Bronchial epithelial cell (primary cell): Measurements from ENCODE around the gene ASAP2. TPM values are rescaled to one million over a fixed set of nuclear protein-coding genes. Genes with fewer than 3 reads are reported as not detected.

Source experiments
- DNase-seq: peaks from one replicate; pipeline ENCODE4 v3.0.0-alpha.2; 2010; ENCODE audit warnings: low read depth
- FAIRE-seq: peaks from 2 replicates; lab custom pipeline; 2011; peaks lifted over from hg19 to GRCh38; lab: Jason Lieb, UNC
- H3K27me3 ChIP-seq: 2 replicates; pipeline ENCODE4 v1.5.1; 2011; ENCODE audit warnings: low read length; ENCODE audit not compliant: control insufficient read depth, insufficient read depth
- H3K36me3 ChIP-seq: 2 replicates; pipeline ENCODE4 v1.5.1; 2011; ENCODE audit warnings: low read length; ENCODE audit not compliant: control insufficient read depth, insufficient read depth
- H3K4me3 ChIP-seq: 2 replicates; pipeline ENCODE4 v1.5.1; 2011; ENCODE audit warnings: mild to moderate bottlenecking, low read depth, low read length, control low read depth
- CTCF ChIP-seq: IDR thresholded peaks from 2 replicates; pipeline ENCODE4 v1.5.1; 2011; ENCODE audit warnings: mild to moderate bottlenecking, moderate library complexity, low read length, control low read depth, inconsistent platforms; ENCODE audit not compliant: insufficient read depth, severe bottlenecking
- total RNA-seq: library from RNA; depleted of rRNA; stranded (reverse); fragments of >200 nt; gene quantifications from 2 replicates; pipeline ENCODE4 v1.2.1, GENCODE V29; 2014

ASAP2 gene
- total RNA-seq, 1 donor from 2014 or later = 25.5 TPM

- Histone ChIP-seq H3K27me3 (no peaks in the 10 kb centered on the region), H3K4me3 (no peak overlapping the region), H3K36me3 (peaks cover 3% of the 10 kb centered on the region)
- no peak for FAIRE-seq
- DNase-seq = peak; percentile 83
- no peak for TF ChIP-seq CTCF
Observed at GRCh38 chr2:9416267-9416961, 209.8 kb downstream of the ASAP2 start.

- DNase-seq (no peak), FAIRE-seq (no peak)
- TF ChIP-seq CTCF = no peak
- Histone ChIP-seq H3K36me3 (peaks cover 3% of the 10 kb centered on the region), H3K27me3 (no peaks in the 10 kb centered on the region), H3K4me3 (no peak overlapping the region)
Observed at GRCh38 chr2:9416962-9417316, 210.3 kb downstream of the ASAP2 start.

GRCh38 chr2:9417725-9418124 is 211.1 kb downstream of the ASAP2 start:
- H3K4me3 ChIP-seq = no peak overlapping the region
- H3K27me3 ChIP-seq = no peaks in the 10 kb centered on the region
- peaks cover 1% of the 10 kb centered on the region for H3K36me3 ChIP-seq
- TF ChIP-seq CTCF = no peak
- DNase-seq = no peak
- no peak for FAIRE-seq

GRCh38 chr2:9418746-9419145 is 212.1 kb downstream of the ASAP2 start:
- TF ChIP-seq CTCF = no peak
- DNase-seq (no peak), FAIRE-seq (no peak)
- no peak overlapping the region for H3K4me3 ChIP-seq
- peaks cover 1% of the 10 kb centered on the region for H3K36me3 ChIP-seq
- no peaks in the 10 kb centered on the region for H3K27me3 ChIP-seq

GRCh38 chr2:9419541-9419940 is 212.9 kb downstream of the ASAP2 start:
- Histone ChIP-seq H3K27me3 (no peaks in the 10 kb centered on the region), H3K36me3 (peaks cover 1% of the 10 kb centered on the region), H3K4me3 (no peak overlapping the region)
- TF ChIP-seq CTCF = no peak
- FAIRE-seq = no peak
- no peak for DNase-seq

- no peak for DNase-seq
- no peak overlapping the region for H3K4me3 ChIP-seq
- no peak for TF ChIP-seq CTCF
- FAIRE-seq = no peak
- H3K36me3 ChIP-seq = peaks cover 1% of the 10 kb centered on the region
- no peaks in the 10 kb centered on the region for H3K27me3 ChIP-seq
Observed at GRCh38 chr2:9420495-9420894, 213.9 kb downstream of the ASAP2 start.
